Panc1 (cell line): ENCODE measurements around the gene PDYN. TPM values are rescaled to one million over a fixed set of nuclear protein-coding genes. Genes with fewer than 3 reads are reported as not detected.

Source experiments
- ATAC-seq: fragments of 200-7000 bp; cut with Tn5 transposase; 2 replicates; pipeline ENCODE4 v1.9.1; 2020; ENCODE audit warnings: mild to moderate bottlenecking, moderate library complexity
- BruUV-seq: library from RNA; stranded (reverse); fragments of 400-500 nt; replicated peaks from 2 replicates; lab custom pipeline; 2021; lab: Mats Ljungman, UMichigan
- CTCF ChIA-PET: fragments of 300-600 bp; sonication (Branson Sonifier 250); formaldehyde crosslinking; loops from one replicate; lab custom pipeline; 2022; ENCODE audit warnings: antibody characterized with exemption; lab: Charles Lee
- POLR2A ChIA-PET: fragments of 300-600 bp; sonication (Branson Sonifier 250); formaldehyde crosslinking; loops from one replicate; lab custom pipeline; 2022; ENCODE audit warnings: antibody characterized with exemption; lab: Charles Lee
- DNase-seq: peaks from one replicate; pipeline ENCODE4 v3.0.0-alpha.2; 2010; ENCODE audit warnings: low read depth, low spot score
- H3K27ac ChIP-seq: 2 replicates; pipeline ENCODE4 v1.5.1; 2011; ENCODE audit warnings: mild to moderate bottlenecking, low read length, inconsistent platforms
- H3K27me3 ChIP-seq: fragments of 200-500 bp; sonication (Bioruptor generic); 2 replicates; pipeline ENCODE4 v1.6.0; 2014; ENCODE audit warnings: low read length, inconsistent platforms; ENCODE audit not compliant: control insufficient read depth, insufficient read depth
- H3K36me3 ChIP-seq: fragments of 200-500 bp; sonication (Bioruptor generic); 2 replicates; pipeline ENCODE4 v1.5.1; 2014; ENCODE audit warnings: inconsistent platforms, mild to moderate bottlenecking, low read length, moderate library complexity; ENCODE audit not compliant: control insufficient read depth, insufficient read depth
- H3K4me1 ChIP-seq: 2 replicates; pipeline ENCODE4 v1.5.1; 2011; ENCODE audit warnings: inconsistent platforms, mild to moderate bottlenecking, low read length, moderate library complexity; ENCODE audit not compliant: control insufficient read depth, insufficient read depth
- H3K4me3 ChIP-seq, 2 experiments: 2 replicates each; pipeline ENCODE4 v1.5.1; 2011 to 2012; ENCODE audit warnings: low read depth in 2 of 2, low read length in 2 of 2, mild to moderate bottlenecking in 2 of 2, inconsistent platforms in 1 of 2, moderate library complexity in 1 of 2
- H3K9me3 ChIP-seq: fragments of 200-500 bp; sonication (Bioruptor generic); 2 replicates; pipeline ENCODE4 v1.5.1; 2014; ENCODE audit warnings: low read depth, mild to moderate bottlenecking, inconsistent platforms, low read length, moderate library complexity; ENCODE audit not compliant: control insufficient read depth, insufficient read depth
- CTCF ChIP-seq: fragments of 450-650 bp; IDR thresholded peaks from 2 replicates; pipeline ENCODE4 v1.5.1; 2017; ENCODE audit warnings: mild to moderate bottlenecking
- POLR2AphosphoS5 ChIP-seq: IDR thresholded peaks from 2 replicates; pipeline ENCODE4 v1.6.1; 2012; ENCODE audit warnings: mild to moderate bottlenecking, low read depth, low read length, moderate library complexity
- REST ChIP-seq, 2 experiments: IDR thresholded peaks; 2 replicates each; pipeline ENCODE4 v1.6.1; 2011 to 2012; ENCODE audit warnings: low read depth in 2 of 2, control low read depth in 1 of 2, low read length in 1 of 2, mild to moderate bottlenecking in 1 of 2, moderate library complexity in 1 of 2; ENCODE audit not compliant: insufficient read depth in 1 of 2
- SIN3A ChIP-seq: IDR thresholded peaks from 2 replicates; pipeline ENCODE4 v1.6.1; 2012; ENCODE audit warnings: low read depth, mild to moderate bottlenecking, low read length, moderate library complexity, borderline replicate concordance; ENCODE audit not compliant: insufficient read depth
- TCF7L2 ChIP-seq: IDR thresholded peaks from 2 replicates; pipeline ENCODE4 v1.6.1; 2011; ENCODE audit warnings: mild to moderate bottlenecking, low read depth, low read length, inconsistent platforms
- in situ Hi-C: cut with HindIII; loops from 2 replicates; pipeline ENCODE4 v1.10.0; 2016; ENCODE audit warnings: low sequenced_read_pairs, low pct_unique_long_range_greater_than_20kb
- intact Hi-C: fragments of 100-400 bp; cut with micrococcal nuclease; formaldehyde crosslinking; loops from one replicate; pipeline ENCODE4 v1.10.0; 2022; ENCODE audit not compliant: unreplicated experiment
- total RNA-seq: library from RNA; stranded (reverse); gene quantifications from one replicate; pipeline ENCODE4 v1.2.1, GENCODE V29; 2021; ENCODE audit not compliant: unreplicated experiment

PDYN gene
- total RNA-seq, 1 experiment from 2014 or later = not detected

GRCh38 chr20:1973601-1974440 lies 20.0 kb downstream of the PDYN start:
- in situ Hi-C loops = no loop called here
- H3K27me3 ChIP-seq = peaks cover 24% of the 10 kb centered on the region
- H3K27ac ChIP-seq = no peak overlapping the region
- no peak for TF ChIP-seq TCF7L2
- no peak for TF ChIP-seq REST (IDR thresholded peaks at IDR 0.05; ENCODE audit: insufficient read depth in 1 of 2, low read depth in 2 of 2, low read length in 1 of 2)
- TF ChIP-seq POLR2AphosphoS5 = no peak
- TF ChIP-seq CTCF = no peak
- TF ChIP-seq SIN3A = no peak
- ATAC-seq (no peak), DNase-seq (no peak)
- POLR2A ChIA-PET = no interaction called here
- no TSS peak for BruUV-seq
- CTCF ChIA-PET = no interaction called here
- intact Hi-C loops = no loop called here
- no peaks in the 10 kb centered on the region for H3K36me3 ChIP-seq
- no peaks in the 10 kb centered on the region for H3K4me1 ChIP-seq
- H3K9me3 ChIP-seq = no peaks in the 10 kb centered on the region
- H3K4me3 ChIP-seq = no peak overlapping the region

GRCh38 chr20:1971893-1972586 lies 21.8 kb downstream of the PDYN start:
- H3K4me3 ChIP-seq = no peak overlapping the region
- POLR2A ChIA-PET = no interaction called here
- intact Hi-C loops (no loop called here), in situ Hi-C loops (no loop called here)
- H3K4me1 ChIP-seq = no peaks in the 10 kb centered on the region
- H3K36me3 ChIP-seq = no peaks in the 10 kb centered on the region
- BruUV-seq = no TSS peak
- no peak overlapping the region for H3K27ac ChIP-seq
- no peak for TF ChIP-seq SIN3A
- no peak for TF ChIP-seq TCF7L2
- TF ChIP-seq REST (IDR thresholded peaks at IDR 0.05; ENCODE audit: insufficient read depth in 1 of 2, low read depth in 2 of 2, low read length in 1 of 2) = no peak
- TF ChIP-seq CTCF = no peak
- DNase-seq (no peak), ATAC-seq (no peak)
- H3K27me3 ChIP-seq = peaks cover 21% of the 10 kb centered on the region
- CTCF ChIA-PET = interaction anchor here (0.6 kb wide), 1 partner anchor 207 kb away, joined by 3 read pairs; no protein-coding TSS in a partner anchor
- no peaks in the 10 kb centered on the region for H3K9me3 ChIP-seq
